ENCODE measurements around the gene PIGU.
A peak's percentile ranks its signal among the peaks of the same experiment; 100 is the strongest.
"Not testable (repeated sequence)": the region's sequence is repeated elsewhere in the genome, so short reads cannot be mapped to it uniquely, and the experiment has no call there.

Gene PIGU

GRCh38 chr20:34675561-34675960 is 1.3 kb downstream of the PIGU start:
- no peaks in the 10 kb centered on the region for H3K36me3 ChIP-seq (ENCODE audit: low read depth)
- H3K27ac ChIP-seq (ENCODE audit: poor library complexity, severe bottlenecking) = peak overlapping the region; percentile 29
- ATAC-seq (ENCODE audit: low read depth) = no peak
- H3K9me3 ChIP-seq (ENCODE audit: severe bottlenecking) = no peaks in the 10 kb centered on the region
- no peak overlapping the region for H3K4me3 ChIP-seq (ENCODE audit: severe bottlenecking)
- no peak for TF ChIP-seq CTCF (IDR thresholded peaks at IDR 0.05; ENCODE audit: poor library complexity, severe bottlenecking)
- H3K27me3 ChIP-seq (ENCODE audit: insufficient read depth, poor library complexity, severe bottlenecking) = no peaks in the 10 kb centered on the region
- H3K4me1 ChIP-seq (ENCODE audit: insufficient read depth, poor library complexity, severe bottlenecking) = peaks cover 8% of the 10 kb centered on the region
- DNase-seq (ENCODE audit: low spot score) = no peak

- Histone ChIP-seq H3K27me3 (ENCODE audit: insufficient read depth, poor library complexity, severe bottlenecking) (no peaks in the 10 kb centered on the region), H3K9me3 (ENCODE audit: severe bottlenecking) (peaks cover 6% of the 10 kb centered on the region), H3K36me3 (ENCODE audit: low read depth) (peaks cover 3% of the 10 kb centered on the region; the same call in 1 of the 2 replicates), H3K4me1 (ENCODE audit: insufficient read depth, poor library complexity, severe bottlenecking) (peaks cover 8% of the 10 kb centered on the region), H3K27ac (ENCODE audit: poor library complexity, severe bottlenecking) (no peak overlapping the region), H3K4me3 (ENCODE audit: severe bottlenecking) (no peak overlapping the region)
- DNase-seq (ENCODE audit: low spot score) (no peak), ATAC-seq (ENCODE audit: low read depth) (no peak)
- TF ChIP-seq CTCF (IDR thresholded peaks at IDR 0.05; ENCODE audit: poor library complexity, severe bottlenecking) = no peak
Observed at GRCh38 chr20:34673412-34673811, 3.5 kb downstream of the PIGU start.

- no peaks in the 10 kb centered on the region for H3K27me3 ChIP-seq (ENCODE audit: insufficient read depth, poor library complexity, severe bottlenecking)
- no peak overlapping the region for H3K27ac ChIP-seq (ENCODE audit: poor library complexity, severe bottlenecking)
- H3K36me3 ChIP-seq (ENCODE audit: low read depth) = peaks cover 3% of the 10 kb centered on the region; the same call in 1 of the 2 replicates
- H3K4me3 ChIP-seq (ENCODE audit: severe bottlenecking) = no peak overlapping the region
- no peak for TF ChIP-seq CTCF (IDR thresholded peaks at IDR 0.05; ENCODE audit: poor library complexity, severe bottlenecking)
- ATAC-seq (ENCODE audit: low read depth) (no peak), DNase-seq (ENCODE audit: low spot score) (no peak)
- H3K9me3 ChIP-seq (ENCODE audit: severe bottlenecking) = peaks cover 6% of the 10 kb centered on the region
- H3K4me1 ChIP-seq (ENCODE audit: insufficient read depth, poor library complexity, severe bottlenecking) = no peaks in the 10 kb centered on the region
Observed at GRCh38 chr20:34669094-34669493, 7.8 kb downstream of the PIGU start.

- peaks cover 15% of the 10 kb centered on the region for H3K4me1 ChIP-seq (ENCODE audit: insufficient read depth, poor library complexity, severe bottlenecking)
- not testable (repeated sequence) for ATAC-seq (ENCODE audit: low read depth); H3K4me3 ChIP-seq (ENCODE audit: severe bottlenecking); H3K36me3 ChIP-seq (ENCODE audit: low read depth); H3K9me3 ChIP-seq (ENCODE audit: severe bottlenecking); DNase-seq (ENCODE audit: low spot score); H3K27me3 ChIP-seq (ENCODE audit: insufficient read depth, poor library complexity, severe bottlenecking); H3K27ac ChIP-seq (ENCODE audit: poor library complexity, severe bottlenecking)
Observed at GRCh38 chr20:34664751-34665150, 12.1 kb downstream of the PIGU start.

GRCh38 chr20:34663213-34663943 is 13.5 kb downstream of the PIGU start:
- no peak overlapping the region for H3K27ac ChIP-seq (ENCODE audit: poor library complexity, severe bottlenecking)
- TF ChIP-seq CTCF (IDR thresholded peaks at IDR 0.05; ENCODE audit: poor library complexity, severe bottlenecking) = no peak
- no peak for ATAC-seq (ENCODE audit: low read depth)

GRCh38 chr20:34661811-34662210 is 15.1 kb downstream of the PIGU start:
- peaks cover 15% of the 10 kb centered on the region for H3K4me1 ChIP-seq (ENCODE audit: insufficient read depth, poor library complexity, severe bottlenecking)
- not testable (repeated sequence) for H3K4me3 ChIP-seq (ENCODE audit: severe bottlenecking); H3K27me3 ChIP-seq (ENCODE audit: insufficient read depth, poor library complexity, severe bottlenecking); H3K9me3 ChIP-seq (ENCODE audit: severe bottlenecking); H3K27ac ChIP-seq (ENCODE audit: poor library complexity, severe bottlenecking); H3K36me3 ChIP-seq (ENCODE audit: low read depth)
- ATAC-seq (ENCODE audit: low read depth) = peak; percentile 89
- DNase-seq (ENCODE audit: low spot score) = peak; percentile 89

More at GRCh38 chr20:34663213-34663943, 13.5 kb downstream of the PIGU start:
- Histone ChIP-seq H3K9me3 (ENCODE audit: severe bottlenecking) (no peaks in the 10 kb centered on the region), H3K36me3 (ENCODE audit: low read depth) (no peaks in the 10 kb centered on the region), H3K27me3 (ENCODE audit: insufficient read depth, poor library complexity, severe bottlenecking) (no peaks in the 10 kb centered on the region), H3K4me1 (ENCODE audit: insufficient read depth, poor library complexity, severe bottlenecking) (peaks cover 15% of the 10 kb centered on the region), H3K4me3 (ENCODE audit: severe bottlenecking) (no peak overlapping the region)
- DNase-seq (ENCODE audit: low spot score) = no peak

GRCh38 chr20:34658654-34659053 is 18.2 kb downstream of the PIGU start:
- not testable (repeated sequence) for H3K27ac ChIP-seq (ENCODE audit: poor library complexity, severe bottlenecking); ATAC-seq (ENCODE audit: low read depth); H3K27me3 ChIP-seq (ENCODE audit: insufficient read depth, poor library complexity, severe bottlenecking); H3K4me3 ChIP-seq (ENCODE audit: severe bottlenecking); DNase-seq (ENCODE audit: low spot score); H3K9me3 ChIP-seq (ENCODE audit: severe bottlenecking)
- peaks cover 15% of the 10 kb centered on the region for H3K4me1 ChIP-seq (ENCODE audit: insufficient read depth, poor library complexity, severe bottlenecking)
- H3K36me3 ChIP-seq (ENCODE audit: low read depth) = peaks cover 12% of the 10 kb centered on the region
